ENCODE measurements around the gene EME2.

GRCh38 chr16:1734123-1734522, 38.5 kb upstream of the EME2 start:
- TF ChIP-seq POLR2A (IDR thresholded peaks at IDR 0.05; ENCODE audit: low read depth, low read length) (no peak), POLR2AphosphoS5 (IDR thresholded peaks at IDR 0.05; ENCODE audit: low read depth, low read length) (no peak), TAF1 (IDR thresholded peaks at IDR 0.05; ENCODE audit: borderline replicate concordance, low read depth, low read length) (no peak)
